CD4-positive, alpha-beta T cell treated with Interleukin-17A for 4 hours (primary cell): Measurements from ENCODE around the gene MEDAG.

Experiments used
- DNase-seq: peaks from one replicate; pipeline ENCODE4 v3.0.0-alpha.2; 2020; ENCODE audit warnings: mixed read lengths

MEDAG gene

GRCh38 chr13:30905932-30906383, at the start of gene MEDAG:
Gene MEDAG, plus strand, starts transcription at chr13:30906271. Its CDS starts 245 bp downstream, at chr13:30906516.
- no peak for DNase-seq

- DNase-seq = no peak
Observed at GRCh38 chr13:30857018-30857417, 49.1 kb upstream of the MEDAG start.

GRCh38 chr13:30857636-30858035, 48.4 kb upstream of the MEDAG start:
- no peak for DNase-seq

GRCh38 chr13:30859326-30859725, 46.7 kb upstream of the MEDAG start:
- no peak for DNase-seq

GRCh38 chr13:30861163-30861562, 44.9 kb upstream of the MEDAG start:
- no peak for DNase-seq

- DNase-seq = no peak
Observed at GRCh38 chr13:30861836-30862467, 44.1 kb upstream of the MEDAG start.

- DNase-seq = no peak
Observed at GRCh38 chr13:30862707-30863106, 43.4 kb upstream of the MEDAG start.

- no peak for DNase-seq
Observed at GRCh38 chr13:30863231-30863630, 42.8 kb upstream of the MEDAG start.

GRCh38 chr13:30863796-30864195, 42.3 kb upstream of the MEDAG start:
- no peak for DNase-seq

GRCh38 chr13:30864433-30865122, 41.5 kb upstream of the MEDAG start:
- DNase-seq = no peak

GRCh38 chr13:30865123-30866049, 40.7 kb upstream of the MEDAG start:
- DNase-seq = peak; percentile 55

GRCh38 chr13:30866677-30867076, 39.4 kb upstream of the MEDAG start:
- DNase-seq = no peak

GRCh38 chr13:30867089-30867669, 38.9 kb upstream of the MEDAG start:
- DNase-seq = no peak

- no peak for DNase-seq
Observed at GRCh38 chr13:30868799-30869470, 37.1 kb upstream of the MEDAG start.

GRCh38 chr13:30869491-30869890, 36.6 kb upstream of the MEDAG start:
- DNase-seq = no peak

- DNase-seq = no peak
Observed at GRCh38 chr13:30870049-30870884, 35.8 kb upstream of the MEDAG start.

- no peak for DNase-seq
Observed at GRCh38 chr13:30870916-30871587, 35.0 kb upstream of the MEDAG start.

GRCh38 chr13:30871588-30872275, 34.3 kb upstream of the MEDAG start:
- DNase-seq = no peak

GRCh38 chr13:30872276-30872594, 33.8 kb upstream of the MEDAG start:
- no peak for DNase-seq

- no peak for DNase-seq
Observed at GRCh38 chr13:30872685-30873461, 33.2 kb upstream of the MEDAG start.
